HG03196 (cell line): Measurements from ENCODE around the gene REV3L.

ENCODE experiments used
- ATAC-seq: cut with Tn5 transposase; IDR thresholded peaks from one replicate; pipeline ENCODE4 v1.9.1; 2021; ENCODE audit not compliant: unreplicated experiment

Gene REV3L

DNA sequence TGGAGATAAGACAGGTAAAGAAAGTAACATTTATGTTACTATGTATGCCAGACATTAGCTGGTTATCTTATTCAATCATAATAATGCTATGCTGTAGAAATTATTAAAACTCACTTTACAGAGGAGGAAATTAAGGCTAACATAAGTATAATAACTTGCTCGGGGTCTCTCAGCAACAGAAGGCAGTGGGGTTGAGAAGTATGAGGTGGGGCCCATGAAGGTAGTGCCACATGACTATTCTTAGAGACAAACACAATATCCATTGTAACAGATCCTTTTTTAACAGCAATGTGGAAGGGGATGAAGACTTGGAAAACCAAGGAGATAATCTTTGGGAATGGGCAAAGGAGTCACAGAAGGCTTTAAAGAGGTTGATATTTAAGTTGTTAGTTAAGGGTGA is 11.5 kb downstream of the REV3L start:
- no peak for ATAC-seq

DNA sequence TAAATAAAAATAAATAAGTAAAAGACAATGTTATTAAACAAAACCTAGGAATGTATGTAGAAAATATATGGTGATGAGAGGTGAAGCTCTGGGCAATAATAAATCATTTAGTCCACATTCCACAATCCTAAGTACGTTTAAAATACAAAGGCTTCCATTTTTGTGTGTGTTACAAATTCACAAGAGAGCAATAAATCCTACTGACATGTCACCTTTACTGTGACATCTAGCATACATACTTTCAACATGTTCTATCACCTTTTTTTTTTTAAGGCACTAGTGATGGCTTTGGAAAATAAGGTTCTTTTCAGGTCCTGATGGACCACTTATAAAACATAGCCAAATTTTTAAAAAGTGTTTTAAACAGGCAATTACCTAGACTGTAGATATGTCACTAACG is 12.0 kb downstream of the REV3L start:
- no peak for ATAC-seq

DNA sequence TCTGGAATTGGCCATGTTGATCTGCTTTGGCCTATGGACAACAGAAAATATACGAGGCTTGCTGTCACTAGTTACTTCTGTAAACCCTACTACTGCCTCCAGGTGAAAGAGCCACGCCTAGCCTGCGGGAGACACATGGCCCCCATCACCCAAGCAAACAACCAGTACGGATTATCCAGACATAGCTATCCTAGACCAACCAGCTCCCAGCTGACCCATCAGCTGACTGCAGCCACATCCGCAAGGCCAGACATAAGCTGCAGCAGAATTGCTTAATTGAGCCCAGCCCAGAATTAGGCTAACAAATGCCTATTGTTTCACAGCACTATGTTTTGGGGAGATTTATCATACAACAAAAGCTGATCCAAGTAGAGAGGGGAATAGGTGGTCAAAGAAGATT is 13.5 kb downstream of the REV3L start:
- no peak for ATAC-seq

DNA sequence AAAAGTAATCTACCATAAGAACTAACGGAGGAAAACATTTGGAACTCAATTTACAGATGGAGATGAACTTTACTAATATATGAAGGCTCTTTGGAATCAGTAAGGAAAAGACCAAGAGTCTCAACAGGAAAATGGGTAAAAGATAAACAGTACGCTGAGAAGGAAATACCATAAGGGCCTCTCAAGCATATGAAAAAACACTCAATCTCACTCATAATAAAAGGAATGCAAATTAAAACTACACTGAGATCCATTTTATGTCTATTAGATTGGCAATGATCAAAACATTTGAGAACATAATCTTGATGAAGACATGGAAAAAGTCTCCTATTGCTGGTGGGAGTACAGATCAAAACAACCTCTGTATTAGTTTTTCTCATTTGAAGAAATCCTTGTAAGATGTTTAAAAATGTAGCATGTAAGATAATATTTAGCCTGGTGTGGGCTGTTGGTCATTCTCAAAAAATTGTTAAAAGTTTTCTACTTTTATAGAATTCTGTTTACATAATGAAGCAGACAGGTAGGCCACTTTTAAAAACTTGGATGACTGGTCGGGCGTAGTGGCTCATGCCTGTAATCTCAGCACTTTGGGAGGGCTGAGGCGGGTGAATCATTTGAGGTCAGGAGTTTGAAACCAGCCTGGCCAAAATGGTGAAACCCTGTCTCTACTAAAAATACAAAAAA is 14.5 kb downstream of the REV3L start:
- ATAC-seq = no peak

DNA sequence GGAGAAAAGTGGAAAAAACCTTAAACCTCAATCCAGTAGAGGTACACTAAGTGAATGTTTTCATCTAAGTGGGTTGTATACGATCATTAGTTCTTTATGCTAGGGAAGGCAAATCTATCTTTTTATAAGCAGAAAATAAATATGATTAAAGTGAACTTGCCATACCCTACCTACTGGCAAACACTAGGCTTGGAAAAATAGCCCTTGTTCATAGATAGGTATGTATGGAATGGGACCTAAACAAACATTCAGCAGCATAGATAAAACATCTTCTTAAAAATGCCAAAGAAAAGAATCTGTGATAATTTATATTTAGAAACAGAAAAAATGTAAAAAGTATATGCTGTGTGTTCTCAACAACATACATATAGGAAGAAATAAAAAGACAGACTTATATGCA is 18.8 kb downstream of the REV3L start:
- no peak for ATAC-seq

DNA sequence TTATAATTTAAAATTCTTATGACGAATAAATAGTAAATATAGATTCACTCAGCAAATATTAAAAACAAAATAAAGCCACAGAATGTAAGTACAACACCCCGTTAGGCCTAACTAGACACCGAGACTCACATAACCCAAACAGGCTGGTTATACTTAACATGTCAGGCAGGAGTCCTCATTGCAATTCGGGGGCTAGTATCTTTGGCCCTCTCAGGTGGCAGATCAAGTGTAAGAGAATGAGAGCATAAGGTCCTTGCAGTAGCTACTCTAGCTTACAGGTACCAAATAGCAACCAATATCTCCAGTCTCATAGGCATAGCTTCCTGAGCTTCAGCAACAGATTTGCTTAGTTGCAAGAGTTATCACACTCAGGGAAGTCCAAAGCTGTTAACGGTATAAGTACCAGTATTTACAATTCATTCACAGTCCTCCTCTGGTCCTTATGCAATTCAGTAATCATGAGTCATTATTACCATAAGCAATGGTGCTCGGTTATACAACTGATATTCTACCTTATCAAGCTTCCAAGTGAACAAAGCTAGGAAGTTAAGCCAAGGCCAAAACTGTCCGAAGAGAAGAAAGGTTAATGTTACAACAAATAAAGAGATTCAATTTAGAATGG is 20.1 kb downstream of the REV3L start:
- ATAC-seq = no peak

DNA sequence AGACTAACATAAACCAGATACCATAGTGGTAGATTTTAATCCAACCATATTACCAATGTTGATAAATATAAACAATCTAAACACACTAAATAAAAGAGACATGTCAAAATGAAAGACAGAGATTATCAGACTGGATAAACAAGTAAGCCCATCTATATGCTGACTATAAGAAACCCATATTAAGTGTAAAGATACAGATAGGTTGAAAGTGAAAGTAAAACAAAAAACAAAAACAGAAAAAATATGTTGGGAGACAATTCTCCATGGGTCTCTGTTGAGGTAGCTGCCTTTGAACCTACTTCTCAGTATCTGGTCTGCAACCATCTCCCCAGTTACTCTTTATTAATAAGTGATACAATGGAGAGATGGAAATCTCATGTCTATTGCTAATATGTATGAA is 21.2 kb downstream of the REV3L start:
- ATAC-seq = no peak

DNA sequence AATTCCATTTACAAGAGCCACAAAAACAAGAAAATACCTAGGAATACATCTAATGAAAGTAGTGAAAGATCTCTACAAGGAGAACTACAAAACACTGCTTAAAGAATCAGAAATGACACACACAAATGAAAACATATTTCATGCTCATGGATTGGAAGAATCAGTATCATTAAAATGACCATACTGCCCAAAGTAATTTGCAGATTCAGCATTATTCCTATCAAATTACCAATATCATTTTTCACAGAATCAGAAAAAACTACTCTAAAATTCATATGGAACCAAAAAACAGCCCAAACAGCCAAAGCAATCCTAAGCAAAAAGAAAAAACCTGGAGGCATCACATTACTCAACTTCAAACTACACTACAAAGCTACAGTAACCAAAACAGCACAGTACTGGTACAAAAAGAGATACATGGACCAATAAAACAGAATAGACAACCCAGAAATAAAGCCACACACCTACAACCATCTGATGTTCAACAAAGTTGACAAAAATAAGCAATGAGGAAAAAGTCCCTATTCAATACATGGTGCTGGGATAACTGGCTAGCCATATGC is 24.3 kb downstream of the REV3L start:
- ATAC-seq = no peak

DNA sequence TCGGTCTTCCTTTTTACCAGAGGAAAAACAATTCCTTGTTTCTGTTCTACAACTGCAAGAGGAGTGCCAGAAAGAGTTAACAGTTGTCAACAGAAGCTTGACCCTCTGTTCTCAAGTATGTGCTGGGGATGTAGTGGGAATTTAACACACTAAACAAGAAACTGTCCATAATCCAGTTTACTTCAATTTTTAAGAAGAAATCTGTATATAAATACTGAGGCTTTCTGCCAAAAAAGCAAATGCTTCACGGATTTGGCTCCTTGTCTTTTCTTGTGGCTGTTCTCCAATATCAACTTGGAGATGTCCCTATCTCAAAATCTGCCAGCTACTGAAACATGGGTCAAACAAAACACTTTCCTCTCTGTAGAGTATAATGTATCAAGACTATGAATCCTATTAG is 26.8 kb downstream of the REV3L start:
- no peak for ATAC-seq

DNA sequence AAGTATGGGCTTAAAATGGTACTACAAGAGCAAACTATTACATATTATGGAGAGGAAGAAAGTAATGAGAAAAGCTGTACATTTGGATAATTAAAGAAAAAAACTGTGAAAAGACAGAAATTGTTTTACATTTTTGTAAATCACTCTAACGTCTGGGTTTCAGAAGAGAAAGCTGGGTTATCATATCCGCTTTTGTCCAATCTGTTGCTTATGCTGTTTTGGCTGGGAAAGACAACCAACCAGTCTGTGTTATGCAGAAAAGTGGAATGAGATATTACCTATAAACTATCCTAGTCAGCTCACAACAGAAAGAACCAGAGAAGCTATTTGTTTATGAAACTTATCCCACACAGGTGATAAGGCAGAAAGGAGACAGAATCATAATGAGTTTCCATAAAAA is 32.4 kb downstream of the REV3L start:
- no peak for ATAC-seq

DNA sequence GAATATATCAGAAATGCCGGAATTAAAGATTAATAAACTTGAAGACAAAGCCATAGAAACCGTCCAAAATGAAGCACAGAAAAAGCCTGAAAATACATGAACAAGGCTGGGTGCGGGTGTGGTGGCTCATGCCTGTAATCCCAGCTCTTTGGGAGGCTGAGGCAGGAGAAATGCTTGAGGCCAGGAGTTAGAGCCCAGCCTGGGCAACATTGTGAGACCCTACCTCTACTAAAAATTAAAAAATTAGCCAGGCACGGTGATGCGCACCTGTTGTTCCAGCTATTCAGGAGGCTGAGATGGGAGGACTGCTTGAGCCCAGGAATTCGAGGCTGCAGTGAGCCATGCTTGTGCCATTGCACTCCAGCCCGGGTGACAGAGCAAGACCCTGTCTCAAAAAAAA is 32.9 kb downstream of the REV3L start:
- ATAC-seq = no peak

DNA sequence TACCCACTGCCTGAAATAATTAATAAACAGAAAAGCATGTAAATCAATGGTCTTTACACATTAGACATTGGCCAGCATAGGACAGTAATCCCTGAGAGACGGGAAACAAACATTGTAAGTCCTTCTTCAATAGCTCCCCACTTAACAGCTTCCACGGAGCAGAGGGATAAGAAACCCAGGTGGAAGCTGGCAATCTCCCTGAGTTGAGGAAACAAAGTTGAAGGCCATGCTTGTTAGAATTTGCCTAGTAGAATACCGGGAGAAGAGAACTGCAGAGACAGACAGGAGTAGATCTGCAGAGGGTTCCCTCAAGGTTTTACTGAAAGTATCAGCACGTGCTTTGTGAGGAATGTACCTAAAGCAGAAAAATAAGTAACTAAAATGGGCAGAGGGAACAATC is 33.9 kb downstream of the REV3L start:
- ATAC-seq = no peak

DNA sequence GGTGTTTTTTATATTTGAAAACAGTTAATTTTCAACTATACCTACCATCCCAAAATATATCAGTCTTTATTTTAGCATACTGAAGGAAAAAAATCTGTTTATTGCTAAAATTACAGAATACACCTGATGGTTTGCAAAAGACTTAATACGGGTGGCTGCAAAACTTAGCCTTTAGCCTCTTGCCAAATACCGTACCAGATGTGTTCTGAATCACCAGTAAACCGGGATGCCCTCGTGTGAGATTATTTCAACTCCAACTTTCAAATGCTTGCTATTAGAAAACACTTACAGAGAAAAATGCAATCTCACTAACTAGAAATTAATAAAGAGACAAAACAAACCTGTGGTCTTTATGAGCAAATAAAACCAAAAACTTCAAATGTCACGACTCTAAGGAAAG is 36.0 kb downstream of the REV3L start:
- no peak for ATAC-seq

DNA sequence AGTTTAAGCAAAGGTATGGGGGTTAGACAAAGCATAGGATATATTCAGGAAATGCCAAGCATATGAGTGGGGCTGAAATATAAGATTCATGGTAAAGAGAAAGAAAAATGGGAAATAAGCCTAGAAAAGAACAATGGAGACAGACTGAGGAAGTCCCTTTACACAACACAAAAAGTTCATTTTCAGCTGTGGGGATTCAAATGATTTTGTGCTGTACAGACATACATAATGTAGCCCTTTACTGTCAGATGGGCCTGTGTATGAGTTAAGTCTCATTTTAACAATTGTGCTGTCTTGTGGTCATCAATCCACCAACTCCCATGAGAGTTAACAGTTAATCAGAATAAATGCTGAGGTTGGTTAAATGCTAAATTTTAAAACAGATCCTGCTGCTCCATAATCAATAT is 37.2 kb downstream of the REV3L start:
- ATAC-seq = no peak

DNA sequence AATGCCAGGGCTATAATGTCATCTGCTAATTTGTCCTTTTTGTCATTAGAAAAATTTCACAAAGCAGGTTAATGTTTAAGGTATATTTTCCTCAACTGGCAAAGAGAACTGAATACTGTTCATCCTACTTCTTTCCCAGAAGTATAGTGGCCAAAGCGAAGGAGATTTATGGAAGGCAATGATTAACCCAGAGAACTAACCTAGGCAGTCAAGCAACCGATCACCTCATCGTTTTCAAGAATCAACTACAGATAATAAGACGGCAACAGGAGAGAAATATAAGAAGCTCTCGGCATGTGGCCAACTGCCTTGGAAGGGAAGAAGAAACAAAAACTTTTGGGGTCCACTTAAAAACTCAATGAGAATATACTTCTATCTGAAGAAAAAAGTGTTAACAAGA is 38.2 kb downstream of the REV3L start:
- ATAC-seq = no peak

DNA sequence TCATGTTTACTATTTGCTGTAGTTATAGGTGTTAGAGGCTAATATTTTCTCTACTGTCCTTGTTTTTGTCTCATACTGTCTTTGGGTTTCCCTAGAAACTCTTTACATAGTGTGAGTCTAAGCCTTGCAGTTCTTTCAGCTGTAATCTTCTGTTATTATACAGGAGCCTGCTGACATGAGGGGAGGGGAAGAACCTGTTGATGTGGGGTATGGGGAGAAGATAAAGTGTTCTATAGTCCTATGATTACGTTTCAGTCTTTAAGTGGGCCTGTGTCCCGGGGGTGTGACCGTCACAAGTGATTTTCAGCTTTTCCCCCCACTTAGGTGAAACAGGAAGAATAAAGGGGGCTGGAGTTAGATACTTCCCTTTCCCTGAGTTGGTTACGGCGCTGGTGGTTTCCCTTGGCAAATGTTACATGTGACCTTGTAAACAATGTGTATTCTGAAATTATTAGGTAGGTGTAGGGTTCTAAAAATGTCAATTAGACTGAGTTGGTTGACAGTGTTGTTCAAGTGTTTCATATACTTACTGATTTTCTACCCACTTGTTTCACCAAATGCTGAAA is 41.3 kb downstream of the REV3L start:
- no peak for ATAC-seq

DNA sequence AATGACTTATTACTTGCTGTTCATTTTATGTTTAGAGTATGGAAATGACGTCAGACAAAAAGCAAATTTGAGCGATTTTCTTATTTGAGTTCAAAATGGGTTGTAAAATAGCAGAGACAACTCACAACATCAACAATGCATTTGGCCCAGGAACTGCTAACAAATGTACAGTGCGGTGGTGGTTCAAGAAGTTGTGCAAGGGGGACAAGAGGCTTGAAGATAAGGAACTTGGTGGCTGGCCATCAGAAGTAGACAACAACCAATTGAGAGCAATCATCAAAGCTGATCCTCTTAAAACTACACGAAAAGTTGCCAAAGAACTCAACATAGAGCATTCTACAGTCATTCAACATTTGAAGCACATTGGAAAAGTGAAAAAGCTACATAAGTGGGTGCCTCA is 43.8 kb downstream of the REV3L start:
- ATAC-seq = no peak

DNA sequence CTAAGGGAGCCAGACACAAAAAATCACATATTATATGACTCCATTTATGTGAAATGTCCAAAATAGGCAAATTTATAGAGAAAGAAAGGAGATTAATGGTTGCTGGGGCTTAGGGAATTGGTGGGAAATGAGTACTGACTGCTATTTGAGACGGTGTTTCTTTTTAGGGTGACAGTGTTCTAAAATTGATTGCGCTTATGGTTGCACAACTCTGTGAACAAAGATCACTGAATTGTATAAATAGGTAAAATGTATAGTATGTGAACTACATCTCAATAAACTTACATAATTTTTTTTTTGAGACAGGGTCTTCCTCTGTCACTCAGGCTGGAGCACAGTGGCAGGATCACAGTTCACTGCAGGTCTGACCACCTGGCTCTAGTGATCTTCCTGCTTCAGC is 45.4 kb downstream of the REV3L start:
- no peak for ATAC-seq

DNA sequence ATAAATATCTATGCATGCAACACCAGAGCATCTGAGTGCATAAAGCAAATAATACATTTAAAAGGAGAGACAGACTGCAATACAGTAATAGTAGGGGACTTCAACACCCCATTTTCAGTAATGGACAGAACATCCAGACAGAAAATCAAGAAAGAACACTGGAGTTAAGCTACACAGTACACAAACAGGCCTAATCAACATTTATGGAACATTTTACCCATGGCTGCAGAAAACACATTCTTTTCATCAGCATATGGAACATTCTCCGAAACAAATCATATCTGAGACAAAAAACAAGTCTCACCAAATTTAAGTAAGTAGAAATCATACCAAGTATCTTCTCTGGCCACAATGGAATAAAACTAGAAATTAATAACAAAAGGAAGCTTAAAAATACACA is 50.5 kb downstream of the REV3L start:
- ATAC-seq = no peak

DNA sequence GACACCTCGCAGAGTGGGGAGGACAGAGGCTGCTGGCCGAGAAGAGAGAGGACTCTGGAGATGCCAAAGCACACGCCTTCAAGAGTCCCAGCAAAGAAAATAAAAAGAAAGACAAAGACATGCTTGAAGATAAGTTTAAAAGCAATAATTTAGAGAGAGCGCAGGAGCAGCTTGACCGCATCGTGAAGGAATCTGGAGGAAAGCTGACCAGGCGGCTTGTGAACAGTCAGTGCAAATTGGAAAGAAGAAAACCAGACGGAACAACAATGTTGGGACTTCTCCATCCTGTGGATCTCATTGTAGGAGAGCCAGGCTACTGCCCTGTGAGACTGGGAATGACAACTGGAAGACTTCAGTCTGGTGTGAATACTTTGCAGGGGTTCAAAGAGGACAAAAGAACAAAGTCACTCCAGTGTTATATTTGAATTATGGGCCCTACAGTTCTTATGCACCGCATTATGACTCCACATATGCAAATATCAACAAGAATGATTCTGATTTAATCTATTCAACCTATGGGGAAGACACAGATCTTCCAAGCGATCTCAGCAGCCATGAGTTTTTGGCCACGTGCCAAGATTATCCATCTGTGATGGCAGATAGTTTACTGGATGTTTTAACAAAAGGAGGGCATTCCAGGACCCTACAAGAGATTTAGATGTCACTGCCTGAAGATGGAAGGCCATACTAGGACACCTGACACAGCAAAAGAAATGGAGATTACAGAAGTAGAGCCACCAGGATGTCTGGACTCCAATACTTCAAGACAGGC is 52.2 kb downstream of the REV3L start:
- ATAC-seq = no peak

DNA sequence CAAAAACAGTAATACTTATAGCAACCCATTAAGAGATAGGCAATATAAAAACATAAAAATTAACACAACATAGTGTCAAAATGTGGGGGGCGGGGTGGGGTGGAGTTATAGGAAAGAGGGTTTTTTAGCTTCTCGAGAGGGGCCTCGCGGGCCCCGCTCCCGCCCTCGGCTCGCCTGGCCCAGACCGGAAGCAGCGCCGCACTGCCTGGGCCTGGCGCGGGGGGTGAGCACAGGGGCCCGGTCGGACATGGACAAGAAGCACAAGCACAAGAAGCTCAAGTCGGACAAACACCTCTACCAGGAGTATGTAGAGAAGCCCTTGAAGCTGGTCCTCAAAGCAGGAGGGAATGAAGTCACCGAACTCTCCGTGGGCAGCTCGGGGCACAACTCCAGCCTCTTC is 53.4 kb downstream of the REV3L start:
- no peak for ATAC-seq

DNA sequence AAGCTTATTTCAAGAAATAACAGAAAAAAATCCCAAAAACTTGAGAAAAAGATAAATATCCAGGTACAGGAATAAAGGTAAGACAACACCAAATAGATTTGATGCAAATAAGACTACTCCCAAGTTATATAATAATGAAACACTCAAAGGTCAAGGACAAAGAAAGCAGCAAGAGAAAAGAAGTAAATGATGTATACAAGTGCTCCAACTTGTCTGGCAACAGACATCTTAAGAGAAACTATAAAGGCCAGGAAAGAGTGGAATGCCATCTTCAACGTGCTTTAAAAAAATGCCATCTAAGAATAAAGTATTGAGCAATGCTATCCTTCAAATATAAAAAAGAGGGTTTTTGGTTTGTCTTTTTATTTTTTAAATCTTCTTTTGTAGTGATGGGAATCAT is 54.2 kb downstream of the REV3L start:
- ATAC-seq = no peak
